H1 (cell line): ENCODE data around the gene KCNMB2. TPM values are rescaled to one million over a fixed set of nuclear protein-coding genes. Genes with fewer than 3 reads are reported as not detected.

ENCODE experiments used
- CTCF ChIA-PET: fragments of 300-600 bp; sonication (Branson Sonifier 250); formaldehyde crosslinking; loops from one replicate; lab custom pipeline; 2021; ENCODE audit not compliant: partially characterized antibody; lab: Charles Lee
- POLR2A ChIA-PET: fragments of 300-600 bp; sonication (Branson Sonifier 250); formaldehyde crosslinking; loops from one replicate; lab custom pipeline; 2021; ENCODE audit warnings: inconsistent platforms; ENCODE audit not compliant: partially characterized antibody; lab: Charles Lee
- DNase-seq, 2 experiments: peaks; one replicate each; pipeline versions ENCODE4 v3.0.0 to v3.0.0-alpha.2; 2010 to 2022; ENCODE audit warnings: low spot score in 2 of 2, low read depth in 1 of 2, mixed read lengths in 1 of 2
- FAIRE-seq: peaks from 2 replicates; lab custom pipeline; 2011; peaks lifted over from hg19 to GRCh38; lab: Jason Lieb, UNC
- H2AFZ ChIP-seq: 2 replicates; pipeline ENCODE4 v1.8.1; 2012; ENCODE audit warnings: low read length, inconsistent platforms
- H2AK5ac ChIP-seq: 2 replicates; pipeline ENCODE4 v1.6.1; 2013; ENCODE audit warnings: low read depth, low read length
- H2BK120ac ChIP-seq: replicated peaks from 2 replicates; pipeline ENCODE3; 2013; ENCODE audit warnings: low read depth, low read length, inconsistent platforms
- H2BK12ac ChIP-seq: 2 replicates; pipeline ENCODE4 v1.6.1; 2013; ENCODE audit warnings: low read depth, low read length
- H2BK15ac ChIP-seq: 2 replicates; pipeline ENCODE4 v1.6.1; 2013; ENCODE audit warnings: low read length
- H2BK20ac ChIP-seq: 2 replicates; pipeline ENCODE4 v1.6.1; 2013; ENCODE audit warnings: low read length
- H2BK5ac ChIP-seq: 2 replicates; pipeline ENCODE4 v1.6.1; 2013; ENCODE audit warnings: low read depth, low read length
- H3K14ac ChIP-seq: 2 replicates; pipeline ENCODE4 v1.6.1; 2013; ENCODE audit warnings: inconsistent platforms; ENCODE audit not compliant: insufficient read length
- H3K18ac ChIP-seq: 2 replicates; pipeline ENCODE4 v1.6.1; 2013; ENCODE audit warnings: low read length; ENCODE audit errors: extremely low read depth
- H3K23ac ChIP-seq: 2 replicates; pipeline ENCODE4 v1.6.1; 2013; ENCODE audit warnings: inconsistent platforms; ENCODE audit not compliant: insufficient read length
- H3K23me2 ChIP-seq: 2 replicates; pipeline ENCODE4 v1.6.1; 2013; ENCODE audit warnings: low read depth, low read length
- H3K27ac ChIP-seq: 2 replicates; pipeline ENCODE4 v1.6.1; 2011; ENCODE audit warnings: low read depth, low read length, inconsistent platforms
- H3K27me3 ChIP-seq, 4 experiments: replicated peaks in 1 of 4; 1 replicate in 1 of 4; 2 replicates in 3 of 4; pipeline versions ENCODE4 v1.6.1 to v1.8.1; 2011 to 2013; ENCODE audit warnings: low read length in 3 of 4, mild to moderate bottlenecking in 3 of 4, inconsistent platforms in 2 of 4, mixed read lengths in 2 of 4, moderate library complexity in 1 of 4; ENCODE audit not compliant: control insufficient read depth in 3 of 4, insufficient read depth in 3 of 4; ENCODE audit errors: extremely low read depth in 1 of 4
- H3K36me3 ChIP-seq, 4 experiments: 2 replicates each; pipeline versions ENCODE4 v1.6.1 to v1.8.1; 2011 to 2013; ENCODE audit warnings: mild to moderate bottlenecking in 4 of 4, low read length in 3 of 4, moderate library complexity in 2 of 4, control low read depth in 1 of 4, inconsistent platforms in 1 of 4; ENCODE audit not compliant: insufficient read depth in 4 of 4, control insufficient read depth in 2 of 4
- H3K4ac ChIP-seq: replicated peaks from 2 replicates; pipeline ENCODE3; 2013; ENCODE audit warnings: low read length, low read depth, mixed read lengths, inconsistent platforms; ENCODE audit not compliant: insufficient read length
- H3K4me1 ChIP-seq, 4 experiments: replicated peaks in 1 of 4; 1 replicate in 1 of 4; 2 replicates in 3 of 4; pipeline versions ENCODE4 v1.6.1 to v1.8.1; 2011 to 2013; ENCODE audit warnings: low read length in 3 of 4, inconsistent platforms in 2 of 4, mixed read lengths in 1 of 4; ENCODE audit not compliant: insufficient read depth in 4 of 4, control insufficient read depth in 3 of 4
- H3K4me2 ChIP-seq, 2 experiments: 2 replicates each; pipeline versions ENCODE4 v1.6.1 to v1.8.1; 2011 to 2013; ENCODE audit warnings: low read depth in 2 of 2, low read length in 2 of 2, control low read depth in 1 of 2, inconsistent platforms in 1 of 2, mild to moderate bottlenecking in 1 of 2; ENCODE audit not compliant: insufficient read depth in 1 of 2
- H3K4me3 ChIP-seq, 4 experiments: fragments of 200-600, 300-600 bp in 1 of 4; sonication (generic), shearing (Covaris generic), sonication (Bioruptor Twin) in 1 of 4; 2 replicates each; pipeline versions ENCODE4 v1.5.1 to v1.8.1; 2011 to 2016; ENCODE audit warnings: low read length in 4 of 4, low read depth in 3 of 4, control low read depth in 2 of 4, inconsistent platforms in 2 of 4, mild to moderate bottlenecking in 2 of 4, mixed read lengths in 1 of 4, moderate library complexity in 1 of 4; ENCODE audit not compliant: insufficient read depth in 2 of 4; ENCODE audit errors: extremely low read depth in 1 of 4
- H3K56ac ChIP-seq: replicated peaks from 2 replicates; pipeline ENCODE3; 2013; ENCODE audit warnings: low read depth, mild to moderate bottlenecking, mixed read lengths, low read length, inconsistent platforms; ENCODE audit not compliant: insufficient read length
- H3K79me1 ChIP-seq: 2 replicates; pipeline ENCODE4 v1.6.1; 2013; ENCODE audit warnings: low read depth, low read length, control low read depth
- H3K79me2 ChIP-seq, 2 experiments: 2 replicates each; pipeline versions ENCODE4 v1.6.1 to v1.8.1; 2012 to 2013; ENCODE audit warnings: low read length in 2 of 2, mild to moderate bottlenecking in 2 of 2, inconsistent platforms in 1 of 2; ENCODE audit not compliant: insufficient read depth in 2 of 2, control insufficient read depth in 1 of 2
- H3K9ac ChIP-seq, 4 experiments: replicated peaks in 1 of 4; 1 replicate in 1 of 4; 2 replicates in 3 of 4; pipeline versions ENCODE4 v1.6.1 to v1.8.1; 2011 to 2013; ENCODE audit warnings: low read depth in 3 of 4, low read length in 3 of 4, control low read depth in 2 of 4, mild to moderate bottlenecking in 2 of 4, moderate library complexity in 2 of 4, inconsistent platforms in 1 of 4; ENCODE audit errors: extremely low read depth in 1 of 4
- H3K9me3 ChIP-seq, 2 experiments: 2 replicates each; pipeline versions ENCODE4 v1.6.1 to v1.8.1; 2012 to 2013; ENCODE audit warnings: mild to moderate bottlenecking in 2 of 2, moderate library complexity in 2 of 2, control low read depth in 1 of 2, inconsistent platforms in 1 of 2, low read depth in 1 of 2, low read length in 1 of 2, mixed read lengths in 1 of 2; ENCODE audit not compliant: insufficient read depth in 2 of 2
- H4K20me1 ChIP-seq, 2 experiments: replicated peaks in 1 of 2; 2 replicates each; pipeline versions ENCODE3 to v1.8.1; 2011 to 2013; ENCODE audit warnings: inconsistent platforms in 2 of 2, low read length in 2 of 2, mild to moderate bottlenecking in 1 of 2; ENCODE audit not compliant: insufficient read depth in 2 of 2, control insufficient read depth in 1 of 2
- H4K5ac ChIP-seq: 2 replicates; pipeline ENCODE4 v1.6.1; 2013; ENCODE audit warnings: low read length, low read depth, mixed read lengths, inconsistent platforms; ENCODE audit not compliant: insufficient read length
- H4K8ac ChIP-seq: 2 replicates; pipeline ENCODE4 v1.8.0; 2013; ENCODE audit warnings: mild to moderate bottlenecking, moderate library complexity, low read length, inconsistent platforms; ENCODE audit not compliant: insufficient read depth; ENCODE audit errors: extremely low read depth
- H4K91ac ChIP-seq: replicated peaks from 2 replicates; pipeline ENCODE3; 2013; ENCODE audit warnings: low read length, mixed read lengths, inconsistent platforms; ENCODE audit not compliant: insufficient read length
- EGR1 ChIP-seq: IDR thresholded peaks from 2 replicates; pipeline ENCODE4 v1.6.1; 2011; ENCODE audit warnings: low read depth, low read length, borderline replicate concordance
- WGBS, 2 experiments: shearing (Covaris generic) in 1 of 2; methylation state at CpG; one replicate each; pipeline versions ENCODE4 v1.1.6 to v1.1.7; 2013 to 2015; ENCODE audit warnings: low lambda C conversion rate in 2 of 2, mixed read lengths in 2 of 2, inconsistent platforms in 1 of 2, low coverage in 1 of 2, missing lambda C conversion rate in 1 of 2; ENCODE audit not compliant: insufficient replicate concordance in 2 of 2, insufficient coverage in 1 of 2, insufficient read length in 1 of 2; ENCODE audit errors: extremely low coverage in 1 of 2, missing lambda C conversion rate in 1 of 2; 5-methylcytosine and 5-hydroxymethylcytosine counted together
- polyA plus RNA-seq, 7 experiments: library from polyadenylated mRNA; depleted of rRNA in 3 of 7; stranded (reverse) in 5 of 7; unstranded in 2 of 7; fragments of >200 nt in 5 of 7; fragments of 200-250 nt in 2 of 7; gene quantifications; 1 replicate in 5 of 7; 2 replicates in 1 of 7; 4 replicates in 1 of 7; pipeline versions ENCODE4 v1.2.1 to v1.2.3, GENCODE V29; 2011 to 2013; ENCODE audit warnings: missing spikeins in 2 of 7, mixed read lengths in 2 of 7
- total RNA-seq: library from RNA; stranded (reverse); fragmentation: NEBNext Ultra II Directional; extraction: Animal tissue kit (Norgen Biotek cat#: 25700); gene quantifications from 2 replicates; pipeline ENCODE4 v1.2.1, GENCODE V29; 2021

The KCNMB2 gene
- total and polyA plus RNA-seq, 2 of the 8 experiments (the other 6 are each of a cell fraction or from before 2014, with no cell fraction given) = not detected

DNA sequence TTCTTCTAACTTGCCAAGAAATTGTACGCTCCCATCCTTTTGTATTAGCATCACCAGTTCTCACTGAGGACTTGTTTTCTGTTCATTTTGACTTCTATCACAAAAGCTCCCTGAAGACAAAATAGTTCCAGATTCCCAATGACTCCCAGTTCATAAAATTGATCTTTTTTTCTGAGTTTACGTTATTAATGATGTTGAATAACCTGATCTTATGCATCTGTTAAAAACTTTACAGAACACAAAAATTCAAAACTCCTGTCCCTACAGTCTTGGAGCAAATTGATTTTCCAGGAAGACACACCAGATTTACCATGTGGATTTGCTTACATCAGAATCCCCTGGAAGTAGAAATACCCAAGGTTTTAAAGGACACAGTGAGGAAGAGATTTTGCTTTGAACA is 8.3 kb upstream of the KCNMB2 start:
- H2BK20ac ChIP-seq = no peak overlapping the region
- no peak overlapping the region for H2BK120ac ChIP-seq
- H3K9ac ChIP-seq = no peak overlapping the region
- H3K27ac ChIP-seq = no peak overlapping the region
- H2BK5ac ChIP-seq = no peak overlapping the region
- POLR2A ChIA-PET = no interaction called here
- no peak overlapping the region for H4K91ac ChIP-seq
- TF ChIP-seq EGR1 = no peak
- H3K36me3 ChIP-seq = no peaks in the 10 kb centered on the region
- H3K14ac ChIP-seq = no peak overlapping the region
- no peak overlapping the region for H3K18ac ChIP-seq
- H3K9me3 ChIP-seq = no peaks in the 10 kb centered on the region
- H3K56ac ChIP-seq = no peak overlapping the region
- H3K4me3 ChIP-seq = no peak overlapping the region
- H3K27me3 ChIP-seq = no peaks in the 10 kb centered on the region
- no peak for DNase-seq
- H2BK12ac ChIP-seq = no peak overlapping the region
- 88% methylated on average over 2 of the region's 2 CpGs; no CpG with 5 or more reads in 1 of the 2 experiments for WGBS, 2 experiments
- no peak overlapping the region for H3K23ac ChIP-seq
- H3K79me1 ChIP-seq = no peaks in the 10 kb centered on the region
- no peak overlapping the region for H3K4ac ChIP-seq
- H2AK5ac ChIP-seq = no peak overlapping the region
- H3K23me2 ChIP-seq = no peaks in the 10 kb centered on the region
- no peaks in the 10 kb centered on the region for H4K20me1 ChIP-seq
- CTCF ChIA-PET = no interaction called here
- H4K8ac ChIP-seq = no peak overlapping the region
- no peak overlapping the region for H2BK15ac ChIP-seq
- no peaks in the 10 kb centered on the region for H3K4me1 ChIP-seq
- H3K4me2 ChIP-seq = no peak overlapping the region
- no peak overlapping the region for H4K5ac ChIP-seq
- H3K79me2 ChIP-seq = no peaks in the 10 kb centered on the region
- FAIRE-seq = no peak
- no peak overlapping the region for H2AFZ ChIP-seq
